ENCODE measurements around the gene QRICH1. TPM values are rescaled to one million over a fixed set of nuclear protein-coding genes. Genes with fewer than 3 reads are reported as not detected.
A peak's percentile ranks its signal among the peaks of the same experiment; 100 is the strongest.

QRICH1 gene
- total RNA-seq, 4 donors from 2014 or later: 66.2 to 93.9 (median 82.6) TPM

- no peak for TF ChIP-seq EP300 (IDR thresholded peaks at IDR 0.05)
- TF ChIP-seq CTCF (IDR thresholded peaks at IDR 0.05): no peak
- no peak for TF ChIP-seq POLR2A (IDR thresholded peaks at IDR 0.05)
- H3K27me3 ChIP-seq: no peaks in the 10 kb centered on the region
- H3K4me1 ChIP-seq: peaks cover 0 to 54% (median 34%) of the 10 kb centered on the region in 4 donors
- H3K27ac ChIP-seq: peak overlapping the region in 3 of 4 donors; percentile 99 to 100 (median 100)
- peaks cover 0 to 40% (median 11%) of the 10 kb centered on the region in 3 donors for H3K36me3 ChIP-seq
- 59 to 68% methylated on average over 12 of the region's 12 CpGs for WGBS, 2 donors
- DNase-seq (ENCODE audit: low spot score in 2 of 2): no peak
- no peaks in the 10 kb centered on the region for H3K9me3 ChIP-seq
- H3K4me3 ChIP-seq: peak overlapping the region; percentile 69 to 92 (median 89)
These were observed 73.9 kb downstream of the QRICH1 start for GRCh38 chr3:49019941-49020329.

- H3K27me3 ChIP-seq: no peaks in the 10 kb centered on the region
- no peak for DNase-seq (ENCODE audit: low spot score in 2 of 2)
- TF ChIP-seq POLR2A (IDR thresholded peaks at IDR 0.05): no peak
- TF ChIP-seq EP300 (IDR thresholded peaks at IDR 0.05): no peak
- TF ChIP-seq CTCF (IDR thresholded peaks at IDR 0.05): no peak
- H3K9me3 ChIP-seq: no peaks in the 10 kb centered on the region
- 2% methylated on average over 18 of the region's 18 CpGs for WGBS, 2 donors
- peaks cover 0 to 47% (median 34%) of the 10 kb centered on the region in 4 donors for H3K4me1 ChIP-seq
- H3K36me3 ChIP-seq: peaks cover 0 to 40% (median 7%) of the 10 kb centered on the region in 3 donors
- peak overlapping the region; percentile 69 to 96 (median 70) for H3K4me3 ChIP-seq
- H3K27ac ChIP-seq: peak overlapping the region; percentile 32 to 89 (median 86)
These were observed 75.2 kb downstream of the QRICH1 start for GRCh38 chr3:49018707-49019006.

- peak; percentile 41 to 55 for TF ChIP-seq POLR2A (IDR thresholded peaks at IDR 0.05)
- peak in 1 of 2 donors; percentile 82 for TF ChIP-seq EP300 (IDR thresholded peaks at IDR 0.05)
- no peak for TF ChIP-seq CTCF (IDR thresholded peaks at IDR 0.05)
- no peaks in the 10 kb centered on the region for H3K27me3 ChIP-seq
- H3K36me3 ChIP-seq: peaks cover 0 to 40% (median 7%) of the 10 kb centered on the region in 3 donors
- WGBS, 2 donors: 0 to 1% methylated on average over 37 to 52 of the region's 85 CpGs
- peak within 1 kb of the TSS; percentile 69 to 96 (median 70) for H3K4me3 ChIP-seq
- peak within 1 kb of the TSS; percentile 32 to 100 (median 88) for H3K27ac ChIP-seq
- no peaks in the 10 kb centered on the region for H3K9me3 ChIP-seq
- H3K4me1 ChIP-seq: peaks cover 0 to 46% (median 31%) of the 10 kb centered on the region in 4 donors
- peak; percentile 51 to 60 for DNase-seq (ENCODE audit: low spot score in 2 of 2)
These were observed 75.7 kb downstream of the QRICH1 start, which contains the start of gene DALRD3 for GRCh38 chr3:49017971-49018706. DALRD3 (minus strand) TSS chr3:49018580; CDS start chr3:49018564, 16 bp downstream.

- H3K36me3 ChIP-seq: peaks cover 0 to 44% (median 7%) of the 10 kb centered on the region in 3 donors
- H3K27me3 ChIP-seq: no peaks in the 10 kb centered on the region
- peak overlapping the region; percentile 69 to 96 (median 70) for H3K4me3 ChIP-seq
- no peak for TF ChIP-seq CTCF (IDR thresholded peaks at IDR 0.05)
- TF ChIP-seq EP300 (IDR thresholded peaks at IDR 0.05): no peak
- TF ChIP-seq POLR2A (IDR thresholded peaks at IDR 0.05): no peak
- WGBS, 2 donors: 6 to 25% methylated on average over 8 to 15 of the region's 23 CpGs
- DNase-seq (ENCODE audit: low spot score in 2 of 2): no peak
- no peaks in the 10 kb centered on the region for H3K9me3 ChIP-seq
- peak overlapping the region in 3 of 4 donors; percentile 85 to 89 (median 86) for H3K27ac ChIP-seq
- H3K4me1 ChIP-seq: peaks cover 0 to 42% (median 24%) of the 10 kb centered on the region in 4 donors
These were observed 76.5 kb downstream of the QRICH1 start for GRCh38 chr3:49017229-49017970.
